CD14-positive monocyte (primary cell): ENCODE measurements around the gene TLR9. TPM values are rescaled to one million over a fixed set of nuclear protein-coding genes. Genes with fewer than 3 reads are reported as not detected.

Experiments used
- DNase-seq, 3 donors: peaks; one replicate each; pipeline ENCODE4 v3.0.0-alpha.2; 2011 to 2022
- H2AFZ ChIP-seq: 2 replicates; pipeline ENCODE4 v1.6.0; 2012; ENCODE audit warnings: mild to moderate bottlenecking, low read depth, low read length, inconsistent platforms; ENCODE audit not compliant: insufficient read depth, poor library complexity, severe bottlenecking
- H3K27ac ChIP-seq, 2 donors: 1 replicate in 1 of 2; 2 replicates in 1 of 2; pipeline ENCODE4 v1.5.1; 2012 to 2013; ENCODE audit warnings: low read length in 2 of 2, control low read depth in 1 of 2, inconsistent platforms in 1 of 2, low read depth in 1 of 2, mild to moderate bottlenecking in 1 of 2
- H3K27me3 ChIP-seq, 2 donors: one replicate each; pipeline versions ENCODE4 v1.6.0 to v1.6.1; 2011 to 2013; ENCODE audit warnings: low read length in 2 of 2; ENCODE audit not compliant: control insufficient read depth in 2 of 2, insufficient read depth in 2 of 2
- H3K36me3 ChIP-seq, 2 donors: replicated peaks in 1 of 2; 1 replicate in 1 of 2; 2 replicates in 1 of 2; pipeline versions ENCODE4 v1.5.1 to v1.6.1; 2012 to 2013; ENCODE audit warnings: low read length in 2 of 2, control low read depth in 1 of 2, inconsistent platforms in 1 of 2, mild to moderate bottlenecking in 1 of 2; ENCODE audit not compliant: insufficient read depth in 2 of 2, control insufficient read depth in 1 of 2
- H3K4me1 ChIP-seq, 2 donors: 1 replicate in 1 of 2; 2 replicates in 1 of 2; pipeline versions ENCODE4 v1.5.1 to v1.6.1; 2012 to 2013; ENCODE audit warnings: low read length in 2 of 2, control low read depth in 1 of 2, inconsistent platforms in 1 of 2, mild to moderate bottlenecking in 1 of 2, moderate library complexity in 1 of 2; ENCODE audit not compliant: insufficient read depth in 2 of 2, control insufficient read depth in 1 of 2
- H3K4me2 ChIP-seq: replicated peaks from 2 replicates; pipeline ENCODE3; 2012; ENCODE audit warnings: low read length, moderate library complexity, mild to moderate bottlenecking; ENCODE audit not compliant: poor library complexity, severe bottlenecking; ENCODE audit errors: extremely low read depth
- H3K4me3 ChIP-seq, 3 experiments: fragments of 200-600 bp in 1 of 3; sonication (generic) in 1 of 3; replicated peaks in 1 of 3; 1 replicate in 2 of 3; 2 replicates in 1 of 3; pipeline ENCODE4 v1.5.1; 2011 to 2013; ENCODE audit warnings: low read length in 3 of 3, mild to moderate bottlenecking in 3 of 3, control low read depth in 2 of 3, low read depth in 2 of 3, inconsistent platforms in 1 of 3, moderate library complexity in 1 of 3
- H3K79me2 ChIP-seq: 2 replicates; pipeline ENCODE4 v1.6.0; 2012; ENCODE audit warnings: mild to moderate bottlenecking, control low read depth, inconsistent platforms, low read length, moderate library complexity; ENCODE audit not compliant: insufficient read depth
- H3K9ac ChIP-seq: 2 replicates; pipeline ENCODE4 v1.6.0; 2017; ENCODE audit warnings: low read length, mild to moderate bottlenecking; ENCODE audit not compliant: insufficient read depth, poor library complexity, severe bottlenecking
- H3K9me3 ChIP-seq, 2 donors: replicated peaks in 1 of 2; 1 replicate in 1 of 2; 2 replicates in 1 of 2; pipeline versions ENCODE4 v1.5.1 to v1.6.1; 2012 to 2013; ENCODE audit warnings: low read length in 2 of 2, control low read depth in 1 of 2; ENCODE audit not compliant: control insufficient read depth in 1 of 2, insufficient read depth in 1 of 2
- H4K20me1 ChIP-seq: 2 replicates; pipeline ENCODE4 v1.6.0; 2012; ENCODE audit warnings: mild to moderate bottlenecking, low read length, control low read depth, moderate library complexity; ENCODE audit not compliant: insufficient read depth
- H3K27ac Mint-ChIP-seq, 7 donors: one replicate each; pipeline ENCODE4 v1.8.0; 2020; ENCODE audit warnings: mild to moderate bottlenecking in 7 of 7, mixed read lengths in 7 of 7, moderate library complexity in 6 of 7, inconsistent platforms in 2 of 7
- H3K27me3 Mint-ChIP-seq, 3 donors: one replicate each; pipeline ENCODE4 v1.8.0; 2021 to 2022; ENCODE audit warnings: low read depth in 3 of 3, mild to moderate bottlenecking in 3 of 3, mixed read lengths in 3 of 3, moderate library complexity in 3 of 3, inconsistent platforms in 1 of 3
- H3K36me3 Mint-ChIP-seq, 2 donors: one replicate each; pipeline ENCODE4 v1.8.0; 2020; ENCODE audit warnings: mixed read lengths in 2 of 2, inconsistent platforms in 1 of 2, mild to moderate bottlenecking in 1 of 2
- H3K4me1 Mint-ChIP-seq: one replicate; pipeline ENCODE4 v1.8.0; 2020; ENCODE audit warnings: mild to moderate bottlenecking, mixed read lengths
- H3K4me3 Mint-ChIP-seq, 2 donors: one replicate each; pipeline ENCODE4 v1.8.0; 2020; ENCODE audit warnings: mild to moderate bottlenecking in 2 of 2, mixed read lengths in 2 of 2, moderate library complexity in 1 of 2
- H3K9me3 Mint-ChIP-seq, 7 donors: one replicate each; pipeline ENCODE4 v1.8.0; 2020 to 2022; ENCODE audit warnings: mixed read lengths in 7 of 7, mild to moderate bottlenecking in 6 of 7, moderate library complexity in 6 of 7, inconsistent platforms in 2 of 7
- WGBS: methylation state at CpG from one replicate; pipeline ENCODE4 v1.1.5; 2013; ENCODE audit warnings: missing lambda C conversion rate; ENCODE audit not compliant: insufficient coverage; 5-methylcytosine and 5-hydroxymethylcytosine counted together
- intact Hi-C, 2 donors: fragments of 100-400 bp; cut with micrococcal nuclease; formaldehyde crosslinking; loops; one replicate each; pipeline versions ENCODE4 v1.15.0 to v1.15.1; 2023
- polyA plus RNA-seq, 3 donors: library from polyadenylated mRNA; depleted of rRNA in 1 of 3; unstranded in 2 of 3; stranded (reverse) in 1 of 3; fragments of 300-500 nt in 2 of 3; fragments of >200 nt in 1 of 3; fragmentation: Illumina TruSeq in 2 of 3; gene quantifications; 1 replicate in 2 of 3; 2 replicates in 1 of 3; pipeline ENCODE4 v1.2.3, GENCODE V29; 2012 to 2021
- TF ChIP-seq, protein P1 (sequence below): fragments of 200-600 bp; IDR thresholded peaks from one replicate; pipeline ENCODE4 v1.8.0; 2022; ENCODE audit warnings: antibody characterized with exemption, mild to moderate bottlenecking

TLR9 gene
- polyA plus RNA-seq, 3 donors, result 0.91 TPM; not detected in 2

DNA sequence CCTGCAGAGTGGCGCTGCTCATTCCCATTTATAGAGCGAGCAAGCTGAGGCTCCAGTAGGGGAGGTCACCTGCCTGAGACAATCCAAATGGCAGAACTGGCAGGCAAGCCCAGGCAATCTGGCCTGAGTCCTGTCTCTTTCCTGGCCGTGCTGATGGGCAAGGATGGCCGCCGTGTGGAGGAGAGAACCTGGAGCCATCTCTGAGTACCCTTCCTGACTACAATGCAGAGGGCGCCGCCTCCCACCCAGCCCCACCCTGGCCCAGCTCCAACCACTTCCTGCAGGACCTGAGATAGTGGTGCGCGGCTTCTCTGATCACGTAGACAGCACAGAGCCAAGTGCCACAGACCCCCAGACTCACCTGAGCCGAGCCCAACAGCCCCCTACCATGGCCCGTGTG, 7.0 kb downstream of the TLR9 start:
- H3K27ac ChIP-seq, result no peak overlapping the region
- intact Hi-C loops, result loop anchor here in 1 of 2 donors (5.0 kb wide), 1 partner anchor 51 kb away; no protein-coding TSS in a partner anchor
- peaks cover 24 to 34% of the 10 kb centered on the region in 2 donors for H3K36me3 ChIP-seq
- peaks cover 39% of the 10 kb centered on the region for H3K4me1 Mint-ChIP-seq
- no peak overlapping the region for H2AFZ ChIP-seq
- H3K79me2 ChIP-seq, result no peaks in the 10 kb centered on the region
- peaks cover 48 to 50% of the 10 kb centered on the region in 2 donors for H3K36me3 Mint-ChIP-seq
- H3K4me3 ChIP-seq, result no peak overlapping the region
- 48% methylated on average over 5 of the region's 12 CpGs for WGBS
- H3K4me1 ChIP-seq, result peaks cover 27 to 33% of the 10 kb centered on the region in 2 donors
- H3K9me3 Mint-ChIP-seq, result no peaks in the 10 kb centered on the region
- no peaks in the 10 kb centered on the region for H3K9me3 ChIP-seq
- no peak for DNase-seq
- H3K4me2 ChIP-seq, result no peak overlapping the region
- no peak overlapping the region for H3K27ac Mint-ChIP-seq
- H3K9ac ChIP-seq, result no peak overlapping the region
- H3K27me3 Mint-ChIP-seq, result peaks cover 0 to 3% (median 0%) of the 10 kb centered on the region in 3 donors
- peaks cover 3% of the 10 kb centered on the region for H4K20me1 ChIP-seq
- TF ChIP-seq, protein P1, sequence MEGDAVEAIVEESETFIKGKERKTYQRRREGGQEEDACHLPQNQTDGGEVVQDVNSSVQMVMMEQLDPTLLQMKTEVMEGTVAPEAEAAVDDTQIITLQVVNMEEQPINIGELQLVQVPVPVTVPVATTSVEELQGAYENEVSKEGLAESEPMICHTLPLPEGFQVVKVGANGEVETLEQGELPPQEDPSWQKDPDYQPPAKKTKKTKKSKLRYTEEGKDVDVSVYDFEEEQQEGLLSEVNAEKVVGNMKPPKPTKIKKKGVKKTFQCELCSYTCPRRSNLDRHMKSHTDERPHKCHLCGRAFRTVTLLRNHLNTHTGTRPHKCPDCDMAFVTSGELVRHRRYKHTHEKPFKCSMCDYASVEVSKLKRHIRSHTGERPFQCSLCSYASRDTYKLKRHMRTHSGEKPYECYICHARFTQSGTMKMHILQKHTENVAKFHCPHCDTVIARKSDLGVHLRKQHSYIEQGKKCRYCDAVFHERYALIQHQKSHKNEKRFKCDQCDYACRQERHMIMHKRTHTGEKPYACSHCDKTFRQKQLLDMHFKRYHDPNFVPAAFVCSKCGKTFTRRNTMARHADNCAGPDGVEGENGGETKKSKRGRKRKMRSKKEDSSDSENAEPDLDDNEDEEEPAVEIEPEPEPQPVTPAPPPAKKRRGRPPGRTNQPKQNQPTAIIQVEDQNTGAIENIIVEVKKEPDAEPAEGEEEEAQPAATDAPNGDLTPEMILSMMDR, result no peak
- H3K27me3 ChIP-seq, result no peaks in the 10 kb centered on the region
- no peak overlapping the region for H3K4me3 Mint-ChIP-seq

DNA sequence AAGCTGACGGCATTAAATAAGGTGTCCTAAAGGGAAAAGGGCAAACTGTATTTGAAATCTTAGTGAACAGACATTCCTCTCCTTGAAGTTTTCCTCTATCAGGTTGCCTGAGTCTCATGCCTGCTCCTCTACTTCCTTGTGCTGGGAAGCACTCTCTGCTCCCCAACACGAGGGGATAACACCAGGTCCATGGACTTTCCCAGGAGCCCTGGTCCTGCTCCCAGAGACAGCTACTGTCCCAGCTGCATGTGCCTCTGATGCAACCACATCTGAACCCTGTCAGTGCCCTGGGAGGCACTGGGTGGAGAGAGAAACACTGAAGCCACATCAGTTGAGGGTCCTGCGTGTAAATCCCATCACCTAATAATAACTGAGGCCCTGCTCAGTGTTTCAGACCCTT, 7.4 kb downstream of the TLR9 start:
- H3K4me2 ChIP-seq, result no peak overlapping the region
- Mint-ChIP-seq H3K4me3 (no peak overlapping the region), H3K36me3 (peaks cover 48 to 49% of the 10 kb centered on the region in 2 donors), H3K27ac (peak overlapping the region in 1 of 7 donors; percentile 15), H3K4me1 (peaks cover 41% of the 10 kb centered on the region), H3K9me3 (no peaks in the 10 kb centered on the region), H3K27me3 (peaks cover 0 to 3% (median 0%) of the 10 kb centered on the region in 3 donors)
- no peak for DNase-seq
- intact Hi-C loops, result loop anchor here in 1 of 2 donors (5.0 kb wide), 1 partner anchor 51 kb away; no protein-coding TSS in a partner anchor
- no peaks in the 10 kb centered on the region for H3K79me2 ChIP-seq
- H3K27me3 ChIP-seq, result no peaks in the 10 kb centered on the region
- no peak overlapping the region for H3K27ac ChIP-seq
- no peak overlapping the region for H3K9ac ChIP-seq
- H3K4me1 ChIP-seq, result peaks cover 27 to 33% of the 10 kb centered on the region in 2 donors
- H3K9me3 ChIP-seq, result no peaks in the 10 kb centered on the region
- H2AFZ ChIP-seq, result no peak overlapping the region
- H3K36me3 ChIP-seq, result peaks cover 29 to 34% of the 10 kb centered on the region in 2 donors
- H3K4me3 ChIP-seq, result no peak overlapping the region
- TF ChIP-seq, protein P1, result no peak
- peaks cover 3% of the 10 kb centered on the region for H4K20me1 ChIP-seq
- no CpG with 5 or more reads among the region's 3 CpGs for WGBS
